NCI-H69 (cell line): Measurements from ENCODE around the gene IBA57.
"Not testable (repeated sequence)": the region's sequence is repeated elsewhere in the genome, so short reads cannot be mapped to it uniquely, and the experiment has no call there.

ENCODE experiments used
- DNase-seq: peaks from one replicate; lab custom pipeline; 2025; lab: John Stamatoyannopoulos, UW

IBA57 gene

DNA sequence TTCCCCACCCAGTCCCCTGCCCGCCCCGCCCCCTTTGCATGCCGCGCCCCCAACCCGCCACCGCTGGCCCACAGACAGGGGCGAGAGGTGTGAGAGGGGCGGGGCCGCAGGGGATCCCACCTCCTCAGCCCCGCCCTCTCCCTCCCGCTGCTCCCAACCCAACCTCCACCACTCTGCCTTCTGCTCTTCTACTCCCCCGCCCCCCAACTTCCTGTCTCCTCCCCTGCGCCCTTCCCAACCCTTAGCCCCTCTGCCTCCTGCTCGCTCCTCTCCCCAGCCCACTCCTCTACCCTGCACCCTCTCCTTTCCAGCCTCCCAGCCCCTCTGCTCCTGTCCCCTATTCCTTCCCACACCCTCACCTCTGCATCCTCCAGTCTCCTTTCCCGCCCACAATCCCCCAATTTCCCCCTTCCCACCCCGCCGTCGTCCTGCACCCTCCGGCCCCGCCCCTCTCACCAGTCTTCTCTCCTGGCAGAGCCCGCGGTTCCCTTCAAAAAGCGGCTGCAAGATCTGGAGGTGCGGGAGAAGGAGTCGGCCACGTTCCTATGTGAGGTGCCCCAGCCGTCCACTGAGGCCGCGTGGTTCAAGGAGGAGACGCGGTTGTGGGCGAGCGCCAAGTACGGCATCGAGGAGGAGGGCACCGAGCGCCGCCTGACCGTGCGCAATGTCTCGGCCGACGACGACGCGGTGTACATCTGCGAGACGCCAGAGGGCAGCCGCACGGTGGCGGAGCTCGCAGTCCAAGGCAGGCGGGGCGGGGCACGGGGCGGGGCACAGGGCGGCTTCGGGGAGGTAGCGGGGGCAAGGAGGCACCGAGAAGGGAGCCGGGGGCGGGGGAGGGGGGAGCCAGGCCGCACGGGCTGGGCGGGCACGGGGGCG lies 47.6 kb downstream of the IBA57 start:
- peak; percentile 92 for DNase-seq

- DNase-seq = no peak
Measured at GRCh38 chr1:228213917-228214808, 48.6 kb downstream of the IBA57 start.

DNA sequence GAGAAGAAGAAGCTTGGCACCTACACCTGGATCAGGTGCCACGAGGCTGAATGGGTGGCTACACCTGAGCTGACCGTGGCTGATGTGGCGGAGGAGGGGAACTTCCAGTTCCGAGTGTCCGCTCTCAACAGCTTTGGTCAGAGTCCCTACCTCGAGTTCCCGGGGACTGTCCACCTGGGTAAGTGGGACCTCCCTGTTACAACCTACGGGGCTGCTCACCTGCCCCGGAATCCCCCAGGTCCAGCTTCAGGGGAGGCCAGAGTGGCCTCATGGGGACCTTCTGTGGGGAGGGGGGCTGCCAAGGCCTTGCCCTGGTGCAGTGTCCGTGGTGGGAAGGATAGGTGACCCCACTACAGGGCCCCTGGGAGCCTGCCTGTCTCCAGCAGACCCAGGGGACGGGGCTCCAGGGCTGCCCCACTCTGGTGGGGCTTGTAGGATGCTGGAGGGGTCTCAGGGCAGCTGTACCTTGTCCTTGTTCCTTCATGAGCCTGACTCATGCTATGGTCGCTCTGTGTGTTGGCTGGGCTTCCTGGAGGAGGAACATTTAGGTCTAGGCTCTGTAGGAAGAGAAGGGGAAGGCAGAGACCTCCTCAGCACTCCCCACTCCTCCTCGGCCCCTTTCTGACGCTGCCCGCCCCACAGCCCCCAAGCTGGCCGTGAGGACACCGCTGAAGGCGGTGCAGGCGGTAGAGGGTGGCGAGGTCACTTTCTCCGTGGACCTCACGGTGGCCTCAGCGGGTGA lies 49.5 kb downstream of the IBA57 start:
- DNase-seq = no peak

GRCh38 chr1:228215663-228216116 lies 50.1 kb downstream of the IBA57 start:
- no peak for DNase-seq

- no peak for DNase-seq
Measured at GRCh38 chr1:228216371-228217320, 51.0 kb downstream of the IBA57 start.

DNA sequence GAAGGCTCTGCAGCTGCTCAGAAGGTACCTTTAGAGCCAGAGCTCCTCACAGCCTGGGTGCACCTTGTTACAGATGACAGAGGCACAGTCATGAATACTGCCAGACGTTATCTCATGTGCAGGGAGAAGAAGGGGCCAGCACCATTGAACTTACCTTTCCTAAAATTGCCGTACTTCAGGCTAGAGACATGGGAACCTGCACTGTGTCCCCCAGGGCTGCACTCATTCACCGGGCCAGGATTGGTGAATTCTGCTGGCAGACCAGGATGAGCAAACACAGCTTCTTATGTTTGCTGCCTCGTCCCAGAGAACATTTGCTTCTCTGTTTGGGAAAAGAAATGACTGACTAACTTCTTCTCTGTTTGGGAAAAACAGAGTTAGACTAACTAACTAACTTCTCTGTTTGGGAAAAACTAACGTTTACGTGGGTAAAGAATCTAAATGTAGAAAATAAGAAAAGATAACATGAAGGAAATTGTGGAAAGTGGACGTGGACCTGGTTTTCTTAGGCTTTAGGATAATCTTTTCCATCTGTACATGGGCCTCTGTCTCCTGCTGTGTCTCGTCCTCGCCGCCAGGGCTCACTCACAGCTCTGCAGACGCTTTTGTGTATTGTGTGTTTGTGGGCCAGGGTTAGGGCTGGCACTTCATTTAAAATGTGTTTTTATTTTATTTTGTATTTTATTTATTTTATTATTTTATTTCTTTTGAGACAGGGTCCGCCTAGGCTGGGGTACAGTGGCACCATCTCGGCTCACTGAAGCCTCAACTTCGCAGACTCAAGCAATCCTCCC lies 52.1 kb downstream of the IBA57 start:
- no peak for DNase-seq

GRCh38 chr1:228218513-228219244 lies 53.1 kb downstream of the IBA57 start:
- no peak for DNase-seq

DNA sequence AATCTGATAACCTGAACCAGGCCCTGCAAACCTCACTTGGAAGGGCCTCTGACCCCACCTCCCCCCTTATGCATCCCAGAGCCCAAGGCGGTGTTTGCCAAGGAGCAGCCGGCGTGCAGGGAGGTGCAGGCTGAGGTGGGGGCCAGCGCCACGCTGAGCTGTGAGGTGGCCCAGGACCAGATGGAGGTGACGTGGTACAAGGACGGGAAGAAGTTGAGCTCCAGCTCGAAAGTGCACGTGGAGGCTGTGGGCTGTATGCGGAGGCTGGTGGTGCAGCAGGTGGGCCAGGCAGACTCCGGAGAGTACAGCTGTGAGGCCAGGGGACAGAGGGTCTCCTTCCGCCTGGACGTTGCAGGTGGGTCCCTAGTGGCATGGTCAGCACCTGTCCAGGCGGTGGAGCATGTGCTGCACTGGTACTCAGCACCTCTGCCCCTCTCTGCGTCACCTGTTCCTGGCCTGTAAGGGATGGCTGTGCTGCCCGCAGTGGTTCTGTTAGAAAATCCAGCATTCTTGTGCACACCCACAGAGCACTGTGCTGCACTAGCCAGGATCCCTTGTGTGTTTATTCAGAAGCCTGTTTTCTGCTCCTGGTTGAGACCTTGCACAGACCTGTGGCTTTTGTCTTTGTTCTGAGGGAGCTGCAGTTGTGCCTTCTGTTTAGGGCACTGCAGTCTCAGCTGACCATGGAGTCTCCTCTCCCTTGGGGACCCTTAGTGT lies 53.8 kb downstream of the IBA57 start:
- no peak for DNase-seq

DNA sequence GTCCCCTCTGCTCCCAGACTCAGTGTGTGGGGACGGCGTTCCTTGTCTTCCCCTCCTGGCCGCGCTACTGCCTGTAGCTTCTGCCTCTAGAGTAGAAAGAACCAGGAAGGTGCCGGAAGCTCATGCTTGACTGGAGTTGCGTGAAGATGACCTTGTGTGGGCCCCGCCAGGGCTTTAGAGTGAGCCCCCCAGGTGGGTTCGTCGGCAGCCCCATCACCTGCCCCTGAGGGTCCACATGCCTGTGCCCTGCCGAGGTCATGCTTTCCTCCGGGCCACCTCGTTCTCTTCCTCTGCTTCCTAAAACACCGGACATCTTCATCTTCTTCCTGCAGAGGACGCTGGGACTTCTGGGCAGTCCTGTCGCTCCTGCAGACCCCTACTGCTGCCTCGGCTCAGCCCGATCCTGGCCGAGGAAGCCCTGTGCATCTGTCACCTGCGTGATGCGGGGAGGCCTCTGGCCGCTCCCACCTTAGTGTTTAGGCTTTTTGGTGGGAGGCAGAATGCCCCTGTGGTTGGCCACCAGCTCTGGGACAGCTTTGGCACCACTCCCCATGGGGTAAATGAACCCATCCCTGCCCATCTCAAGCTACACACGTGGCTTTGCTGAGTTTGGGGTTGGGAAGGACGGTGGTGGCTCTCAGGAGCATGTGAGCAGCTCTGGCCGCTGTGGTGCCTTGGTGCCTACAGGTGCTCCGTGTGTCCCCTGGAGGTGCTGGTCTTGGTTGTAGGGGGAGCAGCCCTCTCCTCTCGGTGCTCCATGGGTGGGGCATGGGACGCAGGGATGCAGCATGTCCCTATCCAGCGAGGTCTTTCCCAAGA lies 54.6 kb downstream of the IBA57 start:
- DNase-seq = no peak

DNA sequence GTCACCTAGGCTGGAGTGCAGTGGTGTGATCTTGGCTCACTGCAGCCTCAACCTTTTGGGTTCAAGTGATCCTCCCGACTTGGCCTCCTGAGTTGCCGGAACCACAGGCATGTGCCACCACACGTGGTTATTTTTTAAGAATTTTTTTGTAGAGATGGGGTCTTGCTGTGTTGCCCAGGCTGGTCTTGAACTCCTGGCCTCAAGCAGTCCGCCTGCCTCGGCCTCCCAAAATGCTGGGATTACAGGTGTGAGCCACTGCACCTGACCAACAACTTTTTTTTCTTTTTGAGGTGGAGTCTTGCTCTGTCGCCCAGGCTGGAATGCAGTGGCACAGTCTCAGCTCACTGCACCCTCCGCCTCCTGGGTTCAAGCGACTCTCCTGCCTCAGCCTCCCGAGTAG lies 55.5 kb downstream of the IBA57 start:
- DNase-seq = not testable (repeated sequence)

GRCh38 chr1:228222548-228222947 lies 56.9 kb downstream of the IBA57 start:
- no peak for DNase-seq

DNA sequence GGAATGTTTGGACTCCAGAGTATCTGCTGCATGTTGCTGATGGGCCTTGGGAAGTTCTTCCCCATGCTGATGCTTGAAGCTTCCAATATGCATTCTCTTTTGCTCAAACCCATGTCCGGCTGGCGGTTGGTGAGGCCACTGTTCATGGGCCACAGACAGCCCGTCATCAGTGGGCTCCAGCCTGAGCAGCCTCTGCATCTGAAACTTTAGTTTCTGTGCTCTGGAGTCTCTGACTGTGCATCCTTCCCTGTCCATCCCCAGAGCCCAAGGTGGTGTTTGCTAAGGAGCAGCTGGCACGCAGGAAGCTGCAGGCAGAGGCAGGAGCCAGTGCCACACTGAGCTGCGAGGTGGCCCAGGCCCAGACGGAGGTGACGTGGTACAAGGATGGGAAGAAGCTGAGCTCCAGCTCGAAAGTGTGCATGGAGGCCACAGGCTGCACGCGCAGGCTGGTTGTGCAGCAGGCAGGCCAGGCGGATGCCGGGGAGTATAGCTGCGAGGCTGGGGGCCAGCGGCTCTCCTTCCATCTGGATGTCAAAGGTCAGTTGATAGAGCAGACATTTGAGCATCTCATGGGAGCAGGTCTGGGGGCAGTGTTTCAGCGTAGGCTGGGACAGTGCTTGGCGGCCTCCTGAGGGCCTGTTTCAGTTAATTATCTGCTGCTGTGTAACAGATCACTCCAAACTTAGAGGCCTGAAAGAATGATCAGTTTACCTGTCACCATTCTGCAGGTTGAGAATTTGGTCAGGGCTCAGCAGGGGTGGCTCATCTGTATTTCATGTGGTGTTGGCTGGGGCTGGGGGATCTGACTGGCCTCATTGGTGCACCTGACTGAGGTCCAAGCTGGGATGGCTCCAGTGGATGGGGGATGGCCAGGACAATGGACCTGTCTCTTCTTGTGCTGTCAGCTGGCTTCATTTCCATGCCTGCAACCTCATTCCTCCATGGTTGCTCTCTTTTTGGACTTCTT lies 58.9 kb downstream of the IBA57 start:
- no peak for DNase-seq

GRCh38 chr1:228225165-228225710 lies 59.6 kb downstream of the IBA57 start:
- DNase-seq = no peak

DNA sequence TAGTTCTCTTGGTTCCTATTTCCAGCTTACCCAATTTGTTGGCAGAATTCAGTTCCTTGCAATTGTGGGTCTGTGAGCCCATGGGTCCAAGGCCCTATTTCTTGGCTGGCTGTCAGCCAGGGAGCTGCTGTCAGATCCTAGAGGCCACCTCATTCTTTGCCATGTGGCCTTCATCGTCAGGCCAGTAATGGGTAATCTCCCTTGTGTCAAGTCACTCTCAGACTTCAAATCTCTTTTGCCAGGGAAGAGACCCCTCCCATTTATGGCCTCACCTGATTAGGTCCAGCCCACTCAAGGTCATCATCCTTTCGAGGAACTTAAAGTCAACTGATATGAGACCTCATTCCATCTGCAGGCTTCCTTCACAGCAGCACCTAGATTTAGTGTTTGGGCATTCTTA lies 60.1 kb downstream of the IBA57 start:
- no peak for DNase-seq

DNA sequence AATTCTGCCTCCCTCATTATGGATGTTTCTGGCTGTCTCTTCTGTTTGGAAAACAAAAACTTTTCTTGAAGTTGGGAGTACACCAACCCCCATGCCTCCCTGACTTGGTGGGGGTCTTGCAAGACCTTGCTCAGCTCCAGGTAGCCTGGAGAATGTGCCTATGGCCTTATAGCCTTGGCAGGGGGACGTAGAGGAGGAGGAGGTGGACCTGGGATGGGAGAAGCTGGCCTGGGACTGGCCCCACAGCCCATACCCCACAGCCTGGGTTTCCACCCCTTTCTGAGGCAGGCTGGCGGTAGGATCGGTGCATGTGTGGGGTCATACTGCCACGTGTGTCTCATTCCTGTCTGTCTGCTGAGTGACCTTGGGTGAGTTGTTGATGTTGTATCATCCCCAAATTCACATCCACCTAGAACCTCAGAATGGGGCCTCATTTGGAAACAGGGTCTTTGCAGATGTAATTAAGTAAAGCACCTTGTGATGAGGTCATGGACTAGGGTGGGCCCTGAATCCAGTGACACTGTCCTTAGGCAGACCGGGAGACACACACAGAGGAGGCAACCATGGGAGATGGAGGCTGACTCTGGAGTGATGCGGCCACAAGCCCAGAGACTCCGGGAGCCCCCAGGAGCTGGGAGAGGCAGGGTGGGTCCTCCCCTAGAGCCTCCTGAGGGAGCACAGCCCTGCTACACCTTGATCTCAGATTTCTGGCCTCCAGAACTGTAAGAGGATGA lies 60.7 kb downstream of the IBA57 start:
- DNase-seq = no peak
